Stomach (tissue), 4 donors: ENCODE results near the gene RSPO1.

Experiments used
- EP300 ChIP-seq: sonication (generic); formaldehyde crosslinking; IDR thresholded peaks from one replicate; pipeline ENCODE4 v1.6.1; 2017; ENCODE audit warnings: antibody characterized with exemption
- POLR2A ChIP-seq, 4 donors: fragments of 450-650 bp; IDR thresholded peaks; one replicate each; pipeline ENCODE4 v1.6.1; 2016; ENCODE audit warnings: antibody characterized with exemption in 4 of 4, control low read depth in 2 of 4, mild to moderate bottlenecking in 1 of 4, moderate library complexity in 1 of 4
- POLR2AphosphoS5 ChIP-seq, 3 donors: sonication (generic); formaldehyde crosslinking; IDR thresholded peaks; one replicate each; pipeline ENCODE4 v1.6.1; 2016; ENCODE audit warnings: antibody characterized with exemption in 3 of 3
- TF ChIP-seq, protein P1 (sequence below), 7 experiments: fragments of 450-650 bp in 4 of 7; fragments of 200-600 bp in 3 of 7; sonication (generic) in 3 of 7; IDR thresholded peaks; one replicate each; pipeline ENCODE4 v1.5.1; 2016 to 2019; ENCODE audit warnings: antibody characterized with exemption in 7 of 7, control low read depth in 2 of 7, mild to moderate bottlenecking in 1 of 7

- TF ChIP-seq EP300 = no peak
- TF ChIP-seq POLR2A (IDR thresholded peaks at IDR 0.05) = no peak
- TF ChIP-seq, protein P1, sequence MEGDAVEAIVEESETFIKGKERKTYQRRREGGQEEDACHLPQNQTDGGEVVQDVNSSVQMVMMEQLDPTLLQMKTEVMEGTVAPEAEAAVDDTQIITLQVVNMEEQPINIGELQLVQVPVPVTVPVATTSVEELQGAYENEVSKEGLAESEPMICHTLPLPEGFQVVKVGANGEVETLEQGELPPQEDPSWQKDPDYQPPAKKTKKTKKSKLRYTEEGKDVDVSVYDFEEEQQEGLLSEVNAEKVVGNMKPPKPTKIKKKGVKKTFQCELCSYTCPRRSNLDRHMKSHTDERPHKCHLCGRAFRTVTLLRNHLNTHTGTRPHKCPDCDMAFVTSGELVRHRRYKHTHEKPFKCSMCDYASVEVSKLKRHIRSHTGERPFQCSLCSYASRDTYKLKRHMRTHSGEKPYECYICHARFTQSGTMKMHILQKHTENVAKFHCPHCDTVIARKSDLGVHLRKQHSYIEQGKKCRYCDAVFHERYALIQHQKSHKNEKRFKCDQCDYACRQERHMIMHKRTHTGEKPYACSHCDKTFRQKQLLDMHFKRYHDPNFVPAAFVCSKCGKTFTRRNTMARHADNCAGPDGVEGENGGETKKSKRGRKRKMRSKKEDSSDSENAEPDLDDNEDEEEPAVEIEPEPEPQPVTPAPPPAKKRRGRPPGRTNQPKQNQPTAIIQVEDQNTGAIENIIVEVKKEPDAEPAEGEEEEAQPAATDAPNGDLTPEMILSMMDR (IDR thresholded peaks at IDR 0.05) = no peak
- TF ChIP-seq POLR2AphosphoS5 (IDR thresholded peaks at IDR 0.05) = no peak
Observed at GRCh38 chr1:37677808-37678207, 43.1 kb upstream of the RSPO1 start.
